ENCODE measurements around the gene EPB41L3.

GRCh38 chr18:5506174-5506573 is 37.6 kb downstream of the EPB41L3 start:
- no peak for TF ChIP-seq POLR2A (IDR thresholded peaks at IDR 0.05; ENCODE audit: low read length)
- no peak for TF ChIP-seq GATA1 (IDR thresholded peaks at IDR 0.05; ENCODE audit: low read depth, low read length)
